ENCODE measurements around the gene SGO2. TPM values are rescaled to one million over a fixed set of nuclear protein-coding genes. Genes with fewer than 3 reads are reported as not detected.

The SGO2 gene
- total and polyA plus RNA-seq, 9 of the 15 experiments (the other 6 are each of a cell fraction or from before 2014, with no cell fraction given), result 14.5 to 25.9 (median 16.6) TPM

GRCh38 chr2:200525882-200526651, at the start of gene SGO2 (continued):
- no peak for TF ChIP-seq BCLAF1 (IDR thresholded peaks at IDR 0.05; ENCODE audit: borderline replicate concordance in 1 of 2, control insufficient read depth in 1 of 2, low read depth in 2 of 2, low read length in 1 of 2)
- no peak for TF ChIP-seq SMARCB1 (IDR thresholded peaks at IDR 0.05; ENCODE audit: insufficient read length, low read depth)
- no peak for TF ChIP-seq ATF1 (CRISPR knock-in tag; IDR thresholded peaks at IDR 0.05)
- TF ChIP-seq ATF1 (tag; IDR thresholded peaks at IDR 0.05), result peak; percentile 67; the same call in 1 of the 2 replicates
- TF ChIP-seq MEF2D (tag; conservative IDR thresholded peaks at IDR 0.05; ENCODE audit: low read depth), result no peak
- peak; percentile 87 for TF ChIP-seq PKNOX1 (IDR thresholded peaks at IDR 0.05)
- TF ChIP-seq YY1 (IDR thresholded peaks at IDR 0.05; ENCODE audit: borderline replicate concordance in 1 of 3, control insufficient read depth in 1 of 3, extremely low read depth in 1 of 3, insufficient read depth in 3 of 3, insufficient read length in 1 of 3, insufficient replicate concordance in 2 of 3, low read depth in 1 of 3, low read length in 2 of 3), result peak in 1 of 3 experiments; percentile 33
- no peak for TF ChIP-seq BMI1 (IDR thresholded peaks at IDR 0.05; ENCODE audit: low read length)
- TF ChIP-seq STAT6 (CRISPR knock-in tag; IDR thresholded peaks at IDR 0.05), result no peak
- TF ChIP-seq ZNF77 (CRISPR knock-in tag; IDR thresholded peaks at IDR 0.05), result no peak
- TF ChIP-seq RBM25 (IDR thresholded peaks at IDR 0.05; ENCODE audit: low read depth, low read length, severe bottlenecking), result no peak
- TF ChIP-seq FOXK2 (conservative IDR thresholded peaks at IDR 0.05 in 1 of 2, IDR thresholded peaks at IDR 0.05 in 1 of 2; ENCODE audit: low read depth in 2 of 2), result peak in 1 of 2 experiments; percentile 39; a peak in 1 of 4 replicates
- peak; percentile 43 for TF ChIP-seq EP300 (IDR thresholded peaks at IDR 0.05; ENCODE audit: low read length)
- TF ChIP-seq LARP7 (IDR thresholded peaks at IDR 0.05), result no peak
- TF ChIP-seq MBD2 (IDR thresholded peaks at IDR 0.05; ENCODE audit: borderline replicate concordance, low read depth), result peak; percentile 81; the same call in 1 of the 2 replicates
- TF ChIP-seq XRCC5 (IDR thresholded peaks at IDR 0.05; ENCODE audit: low read depth, low read length), result peak; percentile 44; the same call in 1 of the 2 replicates
- TF ChIP-seq CXXC5 (CRISPR knock-in tag; IDR thresholded peaks at IDR 0.05), result peak; percentile 79
- TF ChIP-seq NKRF (IDR thresholded peaks at IDR 0.05; ENCODE audit: borderline replicate concordance), result peak; percentile 81; the same call in 1 of the 2 replicates

All from K562 (cell line).